OCI-LY1 (cell line): Measurements from ENCODE around the gene CCDC13.
A peak's percentile ranks its signal among the peaks of the same experiment; 100 is the strongest.

ENCODE experiments used
- H2AFZ ChIP-seq: fragments of 200-600 bp; sonication (generic), shearing (Covaris generic); 2 replicates; pipeline ENCODE4 v1.6.0; 2014; ENCODE audit warnings: antibody characterized with exemption, mild to moderate bottlenecking, low read length
- H3F3A ChIP-seq: fragments of 200-600 bp; sonication (generic), shearing (Covaris generic); 2 replicates; pipeline ENCODE4 v1.6.0; 2014; ENCODE audit warnings: mild to moderate bottlenecking, antibody characterized with exemption, low read length, moderate library complexity; ENCODE audit not compliant: insufficient read depth
- H3K27ac ChIP-seq: fragments of 200-600 bp; sonication (generic); 2 replicates; pipeline ENCODE4 v1.5.1; 2014; ENCODE audit warnings: low read length, mixed run types, mild to moderate bottlenecking, low read depth; ENCODE audit not compliant: poor library complexity, severe bottlenecking
- H3K27me3 ChIP-seq: fragments of 200-600 bp; sonication (generic); 2 replicates; pipeline ENCODE4 v1.6.0; 2014; ENCODE audit warnings: antibody characterized with exemption, mild to moderate bottlenecking, low read length, moderate library complexity; ENCODE audit not compliant: insufficient read depth
- H3K36me3 ChIP-seq: fragments of 200-600 bp; sonication (generic); 2 replicates; pipeline ENCODE4 v1.6.1; 2014; ENCODE audit warnings: mild to moderate bottlenecking, antibody characterized with exemption, low read length, moderate library complexity, mixed read lengths; ENCODE audit not compliant: insufficient read depth
- H3K4me1 ChIP-seq: fragments of 200-600 bp; sonication (generic); 2 replicates; pipeline ENCODE4 v1.5.1; 2014; ENCODE audit warnings: mild to moderate bottlenecking, low read length, moderate library complexity; ENCODE audit not compliant: insufficient read depth, severe bottlenecking
- H3K4me2 ChIP-seq: fragments of 200-600 bp; sonication (generic), shearing (Covaris generic); 2 replicates; pipeline ENCODE4 v1.6.1; 2014; ENCODE audit warnings: low read length
- H3K4me3 ChIP-seq: fragments of 200-600 bp; sonication (generic); 2 replicates; pipeline ENCODE4 v1.5.1; 2014; ENCODE audit warnings: low read length, low read depth, mild to moderate bottlenecking, mixed read lengths; ENCODE audit not compliant: poor library complexity, severe bottlenecking
- H3K79me2 ChIP-seq: fragments of 200-600 bp; shearing (Covaris generic); 2 replicates; pipeline ENCODE4 v1.6.1; 2016; ENCODE audit warnings: mixed run types, low read length, mixed read lengths; ENCODE audit not compliant: insufficient read depth
- H3K9ac ChIP-seq: fragments of 200-600 bp; sonication (generic), shearing (Covaris generic); 2 replicates; pipeline ENCODE4 v1.6.1; 2014; ENCODE audit warnings: mild to moderate bottlenecking, low read length, mixed read lengths
- H3K9me2 ChIP-seq: fragments of 200-600 bp; sonication (generic), shearing (Covaris generic); 2 replicates; pipeline ENCODE4 v1.6.1; 2014; ENCODE audit warnings: low read depth, mild to moderate bottlenecking, low read length, mixed read lengths
- H3K9me3 ChIP-seq: fragments of 200-600 bp; shearing (Covaris generic); 2 replicates; pipeline ENCODE4 v1.6.1; 2014; ENCODE audit warnings: low read length, mixed read lengths
- H4K20me1 ChIP-seq: fragments of 200-600 bp; sonication (generic), shearing (Covaris generic); 2 replicates; pipeline ENCODE4 v1.6.0; 2016; ENCODE audit warnings: mild to moderate bottlenecking, low read length; ENCODE audit not compliant: insufficient read depth
- EZH2 ChIP-seq: fragments of 200-600 bp; sonication (generic), shearing (Covaris generic); IDR thresholded peaks from 2 replicates; pipeline ENCODE4 v1.8.0; 2017; ENCODE audit warnings: borderline replicate concordance, mixed run types, mild to moderate bottlenecking, antibody characterized with exemption, low read length, moderate library complexity, mixed read lengths
- TF ChIP-seq, protein P1 (sequence below): fragments of 200-600 bp; sonication (generic), shearing (Covaris generic); IDR thresholded peaks from 2 replicates; pipeline ENCODE4 v1.5.1; 2017; ENCODE audit warnings: mild to moderate bottlenecking, antibody characterized with exemption, low read length, moderate library complexity, mixed read lengths

Gene CCDC13

DNA sequence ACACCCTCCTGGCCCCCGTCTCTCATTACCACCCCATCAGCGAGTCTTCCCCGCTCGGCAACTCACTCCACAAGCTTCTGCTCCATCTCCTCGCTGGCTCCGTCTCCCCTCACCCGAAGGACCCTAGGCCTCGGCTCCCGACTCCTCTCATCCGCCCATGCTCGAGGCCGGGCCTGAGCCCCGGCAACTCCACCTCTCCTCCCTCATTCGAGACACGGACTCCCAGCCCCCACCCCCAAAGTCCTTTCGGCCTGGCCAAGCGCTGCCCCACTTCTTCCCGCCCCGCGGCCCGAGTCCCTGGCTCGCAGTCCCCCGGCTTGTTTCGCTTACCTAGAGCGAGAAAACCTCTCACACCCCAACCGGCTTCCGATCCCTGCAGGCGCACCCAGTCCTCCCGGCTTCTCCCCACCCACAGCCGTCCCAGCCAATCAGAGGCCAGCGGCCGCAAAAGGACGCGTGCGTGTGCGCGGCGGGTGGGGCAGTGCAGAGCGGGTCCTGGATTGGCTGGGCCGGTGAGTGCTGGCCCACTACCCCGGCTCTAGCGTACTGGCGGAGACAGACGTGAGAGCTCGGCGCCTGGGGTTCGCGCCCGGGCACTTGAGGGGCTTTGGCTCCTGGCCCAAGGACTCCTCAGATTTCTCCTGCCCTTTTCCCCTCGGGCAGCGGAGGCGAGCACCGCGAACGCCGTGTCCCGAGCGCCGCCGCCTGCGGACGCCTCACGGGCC, 31.2 kb upstream of the CCDC13 start, which contains the start of gene HIGD1A:
Gene HIGD1A (minus strand): TSS at position 385 of the 725 bp plus-strand sequence. CDS start 10,237 bp downstream, outside the sequence.
- Histone ChIP-seq H3K4me1 (peaks cover 36% of the 10 kb centered on the region), H4K20me1 (no peaks in the 10 kb centered on the region), H3K4me3 (peak within 1 kb of the TSS; percentile 90), H3K9me2 (no peaks in the 10 kb centered on the region), H3K27ac (peak within 1 kb of the TSS; percentile 66), H3K79me2 (peaks cover 45% of the 10 kb centered on the region), H3K4me2 (peak within 1 kb of the TSS; percentile 76), H3K9ac (peak within 1 kb of the TSS; percentile 95), H3F3A (no peaks in the 10 kb centered on the region), H3K36me3 (peaks cover 17% of the 10 kb centered on the region), H2AFZ (peak within 1 kb of the TSS; percentile 84), H3K27me3 (no peaks in the 10 kb centered on the region), H3K9me3 (no peaks in the 10 kb centered on the region)
- TF ChIP-seq EZH2 = no peak
- TF ChIP-seq, protein P1, sequence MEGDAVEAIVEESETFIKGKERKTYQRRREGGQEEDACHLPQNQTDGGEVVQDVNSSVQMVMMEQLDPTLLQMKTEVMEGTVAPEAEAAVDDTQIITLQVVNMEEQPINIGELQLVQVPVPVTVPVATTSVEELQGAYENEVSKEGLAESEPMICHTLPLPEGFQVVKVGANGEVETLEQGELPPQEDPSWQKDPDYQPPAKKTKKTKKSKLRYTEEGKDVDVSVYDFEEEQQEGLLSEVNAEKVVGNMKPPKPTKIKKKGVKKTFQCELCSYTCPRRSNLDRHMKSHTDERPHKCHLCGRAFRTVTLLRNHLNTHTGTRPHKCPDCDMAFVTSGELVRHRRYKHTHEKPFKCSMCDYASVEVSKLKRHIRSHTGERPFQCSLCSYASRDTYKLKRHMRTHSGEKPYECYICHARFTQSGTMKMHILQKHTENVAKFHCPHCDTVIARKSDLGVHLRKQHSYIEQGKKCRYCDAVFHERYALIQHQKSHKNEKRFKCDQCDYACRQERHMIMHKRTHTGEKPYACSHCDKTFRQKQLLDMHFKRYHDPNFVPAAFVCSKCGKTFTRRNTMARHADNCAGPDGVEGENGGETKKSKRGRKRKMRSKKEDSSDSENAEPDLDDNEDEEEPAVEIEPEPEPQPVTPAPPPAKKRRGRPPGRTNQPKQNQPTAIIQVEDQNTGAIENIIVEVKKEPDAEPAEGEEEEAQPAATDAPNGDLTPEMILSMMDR = no peak

DNA sequence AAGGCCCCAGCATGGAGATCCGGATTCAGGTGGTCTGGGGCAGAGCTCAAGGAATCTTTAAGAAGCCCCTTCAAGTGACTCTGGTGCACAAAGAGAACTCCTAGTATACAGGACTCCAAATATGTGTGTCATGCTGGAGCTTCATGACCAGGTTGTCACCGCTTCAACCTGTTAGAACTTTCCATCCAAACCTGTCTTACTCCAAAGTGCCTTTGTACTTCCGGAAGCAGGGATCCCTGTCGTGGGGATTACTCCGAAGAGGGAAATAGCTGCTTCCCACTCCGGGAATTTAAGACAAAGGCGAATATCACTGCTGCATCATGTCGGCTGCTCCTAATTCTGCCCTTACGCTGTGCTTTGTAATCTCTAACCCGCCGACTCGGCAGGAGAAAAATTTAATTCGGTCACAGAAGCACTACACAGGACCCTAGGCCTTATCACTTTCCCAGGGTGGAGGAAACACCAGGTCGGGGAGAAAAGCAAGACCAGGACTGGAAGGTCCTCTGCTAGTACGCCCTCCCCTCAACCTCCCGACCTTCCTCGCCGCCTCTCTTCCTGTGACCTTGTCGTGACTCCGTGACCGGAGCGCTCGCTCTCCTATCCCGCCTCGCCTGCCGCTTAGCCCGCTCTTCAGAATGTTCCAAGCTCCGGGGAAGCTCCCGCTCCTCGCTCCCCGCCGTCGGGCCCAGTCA, 30.5 kb upstream of the CCDC13 start:
- TF ChIP-seq EZH2 = no peak
- TF ChIP-seq, protein P1 = no peak
- no peaks in the 10 kb centered on the region for H3K9me2 ChIP-seq
- H3K4me3 ChIP-seq = peak overlapping the region; percentile 90
- H3K36me3 ChIP-seq = peaks cover 17% of the 10 kb centered on the region
- no peaks in the 10 kb centered on the region for H4K20me1 ChIP-seq
- peaks cover 36% of the 10 kb centered on the region for H3K4me1 ChIP-seq
- no peaks in the 10 kb centered on the region for H3F3A ChIP-seq
- H3K79me2 ChIP-seq = peaks cover 45% of the 10 kb centered on the region
- H3K9ac ChIP-seq = peak overlapping the region; percentile 95
- H3K27me3 ChIP-seq = no peaks in the 10 kb centered on the region
- peak overlapping the region; percentile 76 for H3K4me2 ChIP-seq
- H3K27ac ChIP-seq = peak overlapping the region; percentile 66
- no peak overlapping the region for H2AFZ ChIP-seq
- H3K9me3 ChIP-seq = no peaks in the 10 kb centered on the region

DNA sequence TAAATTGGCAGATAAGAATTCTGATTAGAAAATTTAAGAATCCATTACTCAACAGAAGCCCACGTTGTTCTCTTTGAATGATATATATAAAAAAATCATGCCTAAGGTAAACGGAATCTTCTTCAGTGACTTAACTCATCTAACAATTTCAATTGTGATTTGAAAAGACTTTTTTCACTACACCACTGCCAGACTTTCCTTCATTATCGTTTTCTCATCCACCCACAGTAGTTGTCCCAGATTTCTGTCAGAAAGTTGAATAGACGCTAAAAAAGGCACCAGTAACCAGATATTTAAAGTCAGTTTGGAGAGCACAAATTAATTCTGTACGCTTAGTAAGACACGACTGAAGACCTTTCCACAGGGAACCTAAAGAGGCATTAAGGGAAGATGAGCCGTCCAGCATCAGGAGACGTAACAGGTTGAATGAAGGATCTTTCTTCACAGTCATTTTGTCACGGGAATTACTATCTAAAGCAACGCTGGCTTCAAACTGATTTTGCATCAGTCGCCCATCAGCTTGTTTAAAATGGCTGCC, 29.9 kb upstream of the CCDC13 start:
- TF ChIP-seq, protein P1 = no peak
- no peak for TF ChIP-seq EZH2
- H3K9me3 ChIP-seq = no peaks in the 10 kb centered on the region
- no peaks in the 10 kb centered on the region for H3K9me2 ChIP-seq
- H3K4me2 ChIP-seq = peak overlapping the region; percentile 76
- H3K4me3 ChIP-seq = peak overlapping the region; percentile 90
- H2AFZ ChIP-seq = no peak overlapping the region
- peak overlapping the region; percentile 66 for H3K27ac ChIP-seq
- no peaks in the 10 kb centered on the region for H3K27me3 ChIP-seq
- no peaks in the 10 kb centered on the region for H3F3A ChIP-seq
- H3K9ac ChIP-seq = peak overlapping the region; percentile 95
- H4K20me1 ChIP-seq = no peaks in the 10 kb centered on the region
- peaks cover 17% of the 10 kb centered on the region for H3K36me3 ChIP-seq
- peaks cover 36% of the 10 kb centered on the region for H3K4me1 ChIP-seq
- peaks cover 45% of the 10 kb centered on the region for H3K79me2 ChIP-seq
